NOMO-1 treated with DMSO at 0.1 percent for 48 hours (cell line): ENCODE results near the gene DLK2.
"Not testable (repeated sequence)": the region's sequence is repeated elsewhere in the genome, so short reads cannot be mapped to it uniquely, and the experiment has no call there.

Source experiments
- DNase-seq: peaks from one replicate; lab custom pipeline; 2025; ENCODE audit not compliant: unreplicated experiment; lab: John Stamatoyannopoulos, UW

Gene DLK2

GRCh38 chr6:43455531-43456428 lies at the start of gene DLK2:
DLK2 (minus strand) TSS chr6:43455548; CDS start chr6:43454825, 723 bp downstream.
- DNase-seq = peak; percentile 22

GRCh38 chr6:43503443-43503842 lies 48.1 kb upstream of the DLK2 start:
- no peak for DNase-seq

- DNase-seq = no peak
Observed at GRCh38 chr6:43502666-43503065, 47.3 kb upstream of the DLK2 start.

- no peak for DNase-seq
Observed at GRCh38 chr6:43500921-43501320, 45.6 kb upstream of the DLK2 start.

- DNase-seq = no peak
Observed at GRCh38 chr6:43499028-43499815, 43.9 kb upstream of the DLK2 start.

GRCh38 chr6:43498291-43498690 lies 42.9 kb upstream of the DLK2 start:
- not testable (repeated sequence) for DNase-seq

GRCh38 chr6:43497689-43498088 lies 42.3 kb upstream of the DLK2 start:
- no peak for DNase-seq

GRCh38 chr6:43497129-43497396 lies 41.7 kb upstream of the DLK2 start:
- DNase-seq = no peak

GRCh38 chr6:43496370-43497128 lies 41.2 kb upstream of the DLK2 start:
- no peak for DNase-seq

GRCh38 chr6:43495409-43495941 lies 40.1 kb upstream of the DLK2 start:
- no peak for DNase-seq

- no peak for DNase-seq
Observed at GRCh38 chr6:43494766-43495165, 39.4 kb upstream of the DLK2 start.

GRCh38 chr6:43494321-43494720 lies 39.0 kb upstream of the DLK2 start:
- no peak for DNase-seq

GRCh38 chr6:43493833-43494232 lies 38.5 kb upstream of the DLK2 start:
- no peak for DNase-seq

GRCh38 chr6:43493230-43493629 lies 37.9 kb upstream of the DLK2 start:
- no peak for DNase-seq

- no peak for DNase-seq
Observed at GRCh38 chr6:43492673-43493072, 37.3 kb upstream of the DLK2 start.

- no peak for DNase-seq
Observed at GRCh38 chr6:43491750-43492661, 36.7 kb upstream of the DLK2 start.

GRCh38 chr6:43490523-43490939 lies 35.2 kb upstream of the DLK2 start:
- DNase-seq = no peak

GRCh38 chr6:43489277-43490072 lies 34.1 kb upstream of the DLK2 start:
- DNase-seq = no peak

GRCh38 chr6:43488667-43489276 lies 33.4 kb upstream of the DLK2 start:
- DNase-seq = no peak
